Effector memory CD8-positive, alpha-beta T cell (primary cell): ENCODE data around the gene ABCG5.

Source experiments
- ATAC-seq: fragments of 150-1000 bp; cut with Tn5 transposase; replicated peaks from 2 replicates; pipeline ENCODE4 v1.10.0; 2021; ENCODE audit warnings: mild to moderate bottlenecking, moderate library complexity
- DNase-seq, 3 experiments: peaks; one replicate each; pipeline ENCODE4 v3.0.0; 2021
- H3K27ac Mint-ChIP-seq, 2 donors: one replicate each; pipeline ENCODE4 v1.8.0; 2022; ENCODE audit warnings: mild to moderate bottlenecking in 2 of 2, mixed read lengths in 2 of 2, moderate library complexity in 2 of 2
- H3K27me3 Mint-ChIP-seq, 2 donors: one replicate each; pipeline ENCODE4 v1.8.0; 2022; ENCODE audit warnings: mixed read lengths in 2 of 2
- H3K36me3 Mint-ChIP-seq: one replicate; pipeline ENCODE4 v1.8.0; 2022; ENCODE audit warnings: mild to moderate bottlenecking, moderate library complexity, mixed read lengths; ENCODE audit not compliant: insufficient read depth
- H3K4me1 Mint-ChIP-seq, 2 donors: one replicate each; pipeline ENCODE4 v1.8.0; 2022; ENCODE audit warnings: low read depth in 2 of 2, mixed read lengths in 2 of 2
- H3K4me3 Mint-ChIP-seq, 2 donors: one replicate each; pipeline ENCODE4 v1.8.0; 2022; ENCODE audit warnings: mild to moderate bottlenecking in 2 of 2, mixed read lengths in 2 of 2, moderate library complexity in 2 of 2
- H3K9me3 Mint-ChIP-seq, 2 donors: one replicate each; pipeline ENCODE4 v1.8.0; 2022; ENCODE audit warnings: mixed read lengths in 2 of 2
- total RNA-seq, 9 experiments: gene quantifications; one replicate each; lab custom pipeline; 2026; lab: John Stamatoyannopoulos, UW

ABCG5 gene
- 0 to 0.21 (median 0) reads per million in 9 experiments for total RNA-seq

DNA sequence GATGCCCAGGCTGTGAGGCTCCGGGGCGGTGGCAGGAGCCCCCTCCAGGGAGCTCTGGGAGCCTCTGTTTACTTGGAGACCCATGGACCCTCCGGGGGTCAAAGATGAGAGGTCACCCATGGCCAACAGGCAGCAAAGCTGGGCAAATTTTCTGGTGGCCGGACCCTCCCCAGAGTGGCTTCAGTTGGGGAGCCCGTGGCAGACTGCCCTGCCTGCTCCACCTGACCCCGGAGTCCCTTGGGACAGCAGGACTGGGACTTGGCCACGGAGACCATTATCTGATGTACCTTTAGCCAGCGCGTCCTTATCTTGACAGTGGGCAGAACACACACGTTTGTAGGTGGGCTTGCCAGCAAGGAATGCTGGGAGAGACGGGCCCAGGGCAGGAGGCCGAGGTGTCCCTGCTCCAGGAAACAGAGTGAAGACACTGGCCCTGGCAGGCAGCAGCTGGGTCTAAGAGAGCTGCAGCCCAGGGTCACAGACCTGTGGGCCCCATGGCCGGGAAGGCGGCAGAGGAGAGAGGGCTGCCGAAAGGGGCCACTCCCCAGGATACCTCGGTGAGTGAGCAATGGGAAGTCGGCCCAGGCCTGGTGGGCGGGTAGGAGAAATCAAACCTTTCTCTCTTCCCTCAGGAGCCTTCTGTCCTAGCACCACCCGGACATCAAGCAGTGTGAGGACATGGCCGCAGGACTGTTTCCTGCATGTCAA, at the start of gene ABCG5, which contains the start of gene ABCG8:
ABCG5 (minus strand) TSS at position 280 of the 708 bp plus-strand sequence; CDS start at position 120, 160 bp downstream.
ABCG8 (plus strand) TSS at position 412 of the 708 bp plus-strand sequence; CDS start at position 495, 83 bp downstream.
- Mint-ChIP-seq H3K36me3 (peaks cover 4% of the 10 kb centered on the region), H3K27ac (no peak within 1 kb of the TSS), H3K4me3 (no peak within 1 kb of the TSS), H3K9me3 (no peaks in the 10 kb centered on the region), H3K27me3 (peaks cover 13 to 18% of the 10 kb centered on the region in 2 donors), H3K4me1 (peaks cover 0 to 4% of the 10 kb centered on the region in 2 donors)
- ATAC-seq (no peak), DNase-seq (no peak)

DNA sequence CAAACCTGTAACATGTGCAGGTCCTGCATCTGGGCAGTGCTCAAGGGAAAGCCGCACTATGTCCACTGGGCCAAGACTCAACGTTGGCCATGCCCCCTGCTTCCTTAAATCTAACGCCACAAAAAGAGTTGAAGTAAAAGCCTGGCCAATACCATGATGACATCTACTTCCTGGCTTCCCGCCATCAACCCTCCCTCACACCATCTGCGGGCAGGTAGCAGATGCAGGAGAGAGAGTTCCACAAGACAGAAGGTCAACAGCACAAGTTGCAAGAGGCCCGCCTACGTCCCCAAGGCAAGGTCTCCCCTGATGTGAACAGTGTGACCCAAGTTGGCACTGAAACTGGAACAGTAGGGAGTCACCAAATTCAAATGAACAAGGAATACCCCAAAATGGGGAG, 48.5 kb upstream of the ABCG5 start:
- Mint-ChIP-seq H3K27me3 (no peaks in the 10 kb centered on the region), H3K27ac (no peak overlapping the region), H3K4me3 (no peak overlapping the region), H3K36me3 (peaks cover 42% of the 10 kb centered on the region), H3K9me3 (no peaks in the 10 kb centered on the region), H3K4me1 (no peaks in the 10 kb centered on the region)
- DNase-seq (no peak), ATAC-seq (no peak)

DNA sequence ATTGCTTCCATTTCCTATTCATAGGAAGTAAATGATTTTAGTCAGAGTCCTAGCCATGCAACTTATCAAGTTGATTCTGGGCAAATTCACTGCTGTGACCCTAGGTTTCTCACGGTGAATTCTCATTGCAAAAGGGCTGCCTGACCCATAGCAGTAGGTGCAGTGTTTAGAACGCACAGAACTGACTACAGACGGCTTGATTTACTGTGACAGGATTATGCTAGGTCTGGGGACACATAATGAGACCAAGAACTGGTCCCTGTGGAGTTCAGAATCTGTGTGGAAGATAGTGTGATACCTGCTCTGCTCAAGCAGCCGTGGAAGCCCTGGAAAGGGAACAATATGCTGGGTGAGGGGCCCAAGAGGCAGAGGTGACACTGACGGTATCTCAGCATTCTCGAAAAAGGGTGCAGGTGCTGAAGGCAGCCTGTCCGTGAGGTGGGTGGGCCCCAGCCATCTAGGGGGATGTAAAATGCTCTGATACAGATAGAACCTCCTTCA, 46.5 kb upstream of the ABCG5 start:
- peaks cover 37% of the 10 kb centered on the region for H3K36me3 Mint-ChIP-seq
- H3K9me3 Mint-ChIP-seq, result no peaks in the 10 kb centered on the region
- no peak overlapping the region for H3K4me3 Mint-ChIP-seq
- DNase-seq (no peak), ATAC-seq (no peak)
- peaks cover 0 to 2% of the 10 kb centered on the region in 2 donors for H3K4me1 Mint-ChIP-seq
- no peak overlapping the region for H3K27ac Mint-ChIP-seq
- H3K27me3 Mint-ChIP-seq, result no peaks in the 10 kb centered on the region

GRCh38 chr2:43884689-43885088, 46.0 kb upstream of the ABCG5 start:
- DNase-seq (no peak), ATAC-seq (no peak)
- H3K27ac Mint-ChIP-seq, result no peak overlapping the region
- H3K4me3 Mint-ChIP-seq, result no peak overlapping the region
- no peaks in the 10 kb centered on the region for H3K9me3 Mint-ChIP-seq
- peaks cover 0 to 2% of the 10 kb centered on the region in 2 donors for H3K4me1 Mint-ChIP-seq
- no peaks in the 10 kb centered on the region for H3K27me3 Mint-ChIP-seq
- H3K36me3 Mint-ChIP-seq, result peaks cover 32% of the 10 kb centered on the region

GRCh38 chr2:43882312-43882711, 43.7 kb upstream of the ABCG5 start:
- DNase-seq (no peak), ATAC-seq (no peak)
- H3K4me1 Mint-ChIP-seq, result peaks cover 0 to 7% of the 10 kb centered on the region in 2 donors
- H3K36me3 Mint-ChIP-seq, result peaks cover 10% of the 10 kb centered on the region
- no peaks in the 10 kb centered on the region for H3K9me3 Mint-ChIP-seq
- no peak overlapping the region for H3K4me3 Mint-ChIP-seq
- H3K27me3 Mint-ChIP-seq, result peaks cover 5 to 6% of the 10 kb centered on the region in 2 donors
- no peak overlapping the region for H3K27ac Mint-ChIP-seq

DNA sequence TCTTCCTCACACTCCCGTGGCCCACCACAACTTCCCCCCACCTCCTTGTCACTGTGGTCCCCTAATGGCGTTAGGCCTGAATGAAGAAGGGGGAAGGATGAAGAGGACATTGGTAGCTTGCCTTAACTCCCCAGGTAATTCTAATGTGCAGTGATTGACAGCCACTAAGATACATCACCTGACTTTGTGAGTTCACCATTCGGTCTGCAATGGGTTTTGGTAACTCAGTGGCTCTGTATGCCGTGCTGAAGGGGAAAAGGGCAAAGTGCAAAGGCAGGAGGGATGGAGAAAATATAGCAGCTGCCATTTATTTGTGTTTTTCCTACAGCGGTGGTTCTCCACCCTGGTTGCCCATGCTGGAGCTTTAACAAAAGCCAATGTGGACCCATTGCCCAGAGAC, 42.3 kb upstream of the ABCG5 start:
- DNase-seq, result no peak
- H3K4me3 Mint-ChIP-seq, result no peak overlapping the region
- no peak for ATAC-seq
- peaks cover 3% of the 10 kb centered on the region for H3K36me3 Mint-ChIP-seq
- H3K9me3 Mint-ChIP-seq, result no peaks in the 10 kb centered on the region
- H3K27ac Mint-ChIP-seq, result no peak overlapping the region
- H3K27me3 Mint-ChIP-seq, result peaks cover 15 to 19% of the 10 kb centered on the region in 2 donors
- H3K4me1 Mint-ChIP-seq, result peaks cover 0 to 7% of the 10 kb centered on the region in 2 donors

GRCh38 chr2:43880471-43880870, 41.8 kb upstream of the ABCG5 start:
- no peaks in the 10 kb centered on the region for H3K9me3 Mint-ChIP-seq
- no peak overlapping the region for H3K27ac Mint-ChIP-seq
- no peak overlapping the region for H3K4me3 Mint-ChIP-seq
- ATAC-seq (no peak), DNase-seq (no peak)
- H3K27me3 Mint-ChIP-seq, result peaks cover 20 to 22% of the 10 kb centered on the region in 2 donors
- peaks cover 2% of the 10 kb centered on the region for H3K36me3 Mint-ChIP-seq
- peaks cover 0 to 7% of the 10 kb centered on the region in 2 donors for H3K4me1 Mint-ChIP-seq

DNA sequence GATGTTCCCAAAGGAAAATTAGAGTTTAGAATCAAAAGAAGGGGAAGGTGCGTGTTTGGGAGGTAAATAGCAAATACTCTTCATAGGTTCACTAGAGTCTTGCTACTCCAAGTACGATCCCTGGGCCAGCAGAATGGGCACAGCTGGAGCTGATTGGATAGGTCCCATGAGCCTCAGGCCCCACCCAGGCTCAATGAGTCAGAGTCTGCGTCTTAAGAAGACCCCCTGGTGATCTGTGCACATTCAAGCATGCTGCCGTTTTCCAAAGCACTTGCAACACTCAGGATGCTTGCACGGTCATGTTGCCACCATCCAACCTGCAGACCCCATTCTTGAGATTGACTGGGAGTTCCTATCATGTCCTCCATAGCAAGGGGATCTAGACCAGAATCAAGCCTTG, 40.6 kb upstream of the ABCG5 start:
- Mint-ChIP-seq H3K9me3 (no peaks in the 10 kb centered on the region), H3K4me3 (no peak overlapping the region), H3K4me1 (peaks cover 0 to 7% of the 10 kb centered on the region in 2 donors), H3K36me3 (no peaks in the 10 kb centered on the region), H3K27ac (no peak overlapping the region), H3K27me3 (peaks cover 23 to 27% of the 10 kb centered on the region in 2 donors)
- DNase-seq (no peak), ATAC-seq (no peak)

DNA sequence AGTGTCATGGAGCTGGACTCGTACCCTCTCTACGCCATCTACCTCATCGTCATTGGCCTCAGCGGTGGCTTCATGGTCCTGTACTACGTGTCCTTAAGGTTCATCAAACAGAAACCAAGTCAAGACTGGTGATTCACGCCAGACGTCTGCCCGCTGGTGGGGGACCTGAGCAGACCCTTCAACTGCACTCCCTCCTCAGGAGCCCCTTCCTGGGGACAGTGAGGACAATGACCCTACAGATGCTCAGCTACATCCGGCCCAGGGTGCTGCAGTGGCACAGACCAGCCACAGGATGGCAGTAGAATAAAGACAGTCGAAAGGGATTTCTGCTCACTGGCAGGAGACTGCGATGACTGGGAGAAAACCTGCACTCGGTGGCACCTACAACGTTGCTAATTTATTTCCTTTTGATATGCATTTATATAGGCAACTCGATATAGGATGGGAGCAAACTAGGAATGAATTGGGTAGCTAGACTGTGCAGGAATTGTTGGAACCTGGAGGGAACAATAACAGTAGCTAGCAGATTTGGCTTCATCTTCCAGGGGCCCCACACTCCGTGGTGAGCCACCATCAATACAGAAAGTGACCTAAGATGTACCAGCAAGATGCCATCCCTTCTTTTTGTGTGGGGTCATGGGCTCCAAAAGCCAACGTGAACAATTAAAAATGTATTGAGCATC, 39.3 kb upstream of the ABCG5 start:
- peaks cover 23 to 33% of the 10 kb centered on the region in 2 donors for H3K27me3 Mint-ChIP-seq
- peaks cover 0 to 7% of the 10 kb centered on the region in 2 donors for H3K4me1 Mint-ChIP-seq
- H3K36me3 Mint-ChIP-seq, result no peaks in the 10 kb centered on the region
- no peak overlapping the region for H3K4me3 Mint-ChIP-seq
- DNase-seq (peak; percentile 32 to 59 (median 52)), ATAC-seq (peak; percentile 79)
- H3K27ac Mint-ChIP-seq, result no peak overlapping the region
- no peaks in the 10 kb centered on the region for H3K9me3 Mint-ChIP-seq

DNA sequence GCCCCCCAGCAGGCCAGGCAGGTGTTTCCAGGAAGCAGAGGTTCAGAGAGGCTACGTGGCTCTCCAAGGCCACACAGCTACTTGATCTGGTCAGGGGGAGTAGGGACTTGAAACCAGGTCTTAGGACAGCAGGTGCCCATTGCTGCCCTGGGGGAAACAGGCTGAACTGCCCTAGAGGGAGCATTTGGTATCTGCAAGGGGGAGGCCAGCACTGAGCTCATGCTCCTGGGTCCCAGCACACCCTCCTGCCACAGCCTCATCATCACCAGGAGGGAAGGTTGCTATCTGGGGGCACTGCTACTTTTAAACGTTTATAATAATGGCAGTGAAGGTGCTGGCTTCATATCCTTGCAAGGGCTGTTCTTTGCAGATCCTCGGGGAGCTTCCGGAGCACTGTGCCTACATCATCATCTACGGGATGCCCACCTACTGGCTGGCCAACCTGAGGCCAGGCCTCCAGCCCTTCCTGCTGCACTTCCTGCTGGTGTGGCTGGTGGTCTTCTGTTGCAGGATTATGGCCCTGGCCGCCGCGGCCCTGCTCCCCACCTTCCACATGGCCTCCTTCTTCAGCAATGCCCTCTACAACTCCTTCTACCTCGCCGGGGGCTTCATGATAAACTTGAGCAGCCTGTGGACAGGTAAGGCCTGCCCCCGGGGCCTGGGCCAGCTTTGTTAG, 36.3 kb upstream of the ABCG5 start:
- DNase-seq (no peak), ATAC-seq (no peak)
- H3K9me3 Mint-ChIP-seq, result no peaks in the 10 kb centered on the region
- peaks cover 39 to 44% of the 10 kb centered on the region in 2 donors for H3K27me3 Mint-ChIP-seq
- H3K4me3 Mint-ChIP-seq, result no peak overlapping the region
- H3K36me3 Mint-ChIP-seq, result no peaks in the 10 kb centered on the region
- peaks cover 0 to 5% of the 10 kb centered on the region in 2 donors for H3K4me1 Mint-ChIP-seq
- no peak overlapping the region for H3K27ac Mint-ChIP-seq

- no peaks in the 10 kb centered on the region for H3K9me3 Mint-ChIP-seq
- no peak overlapping the region for H3K4me3 Mint-ChIP-seq
- H3K27ac Mint-ChIP-seq, result no peak overlapping the region
- DNase-seq, result no peak
- H3K27me3 Mint-ChIP-seq, result peaks cover 41 to 64% of the 10 kb centered on the region in 2 donors
- ATAC-seq, result no peak
- H3K36me3 Mint-ChIP-seq, result no peaks in the 10 kb centered on the region
- H3K4me1 Mint-ChIP-seq, result no peaks in the 10 kb centered on the region
These were observed 33.5 kb upstream of the ABCG5 start for GRCh38 chr2:43872151-43872550.

- H3K27ac Mint-ChIP-seq, result no peak overlapping the region
- ATAC-seq, result no peak
- H3K27me3 Mint-ChIP-seq, result peaks cover 70 to 92% of the 10 kb centered on the region in 2 donors
- DNase-seq, result no peak
- no peak overlapping the region for H3K4me3 Mint-ChIP-seq
- no peaks in the 10 kb centered on the region for H3K4me1 Mint-ChIP-seq
- no peaks in the 10 kb centered on the region for H3K36me3 Mint-ChIP-seq
- no peaks in the 10 kb centered on the region for H3K9me3 Mint-ChIP-seq
These were observed 16.7 kb upstream of the ABCG5 start for GRCh38 chr2:43855292-43855691.

DNA sequence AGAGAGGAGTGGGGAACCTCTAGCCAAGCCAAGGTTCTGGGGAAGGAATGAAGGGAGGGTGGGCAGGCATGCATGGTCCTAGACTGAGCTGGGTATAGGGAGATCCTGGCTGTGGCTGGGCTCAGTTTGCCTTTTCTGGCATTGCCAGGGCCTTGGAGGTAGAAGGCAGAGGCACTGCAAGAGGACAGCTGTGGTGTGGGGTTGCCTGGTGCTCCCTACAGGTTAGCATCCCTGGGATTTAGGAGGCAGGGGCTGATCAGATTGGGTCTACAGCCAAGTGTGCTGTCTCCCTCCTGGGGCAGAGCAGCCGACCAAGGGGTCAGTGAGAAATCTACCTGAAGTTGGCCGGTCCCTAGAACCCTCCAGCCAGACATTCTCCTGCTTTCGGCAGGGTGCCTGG, 16.0 kb upstream of the ABCG5 start:
- DNase-seq (no peak), ATAC-seq (no peak)
- no peaks in the 10 kb centered on the region for H3K36me3 Mint-ChIP-seq
- no peak overlapping the region for H3K4me3 Mint-ChIP-seq
- no peak overlapping the region for H3K27ac Mint-ChIP-seq
- H3K4me1 Mint-ChIP-seq, result no peaks in the 10 kb centered on the region
- peaks cover 70 to 91% of the 10 kb centered on the region in 2 donors for H3K27me3 Mint-ChIP-seq
- H3K9me3 Mint-ChIP-seq, result no peaks in the 10 kb centered on the region
